HG02970 (cell line): Measurements from ENCODE around the gene URAD.
"Not testable (repeated sequence)": the region's sequence is repeated elsewhere in the genome, so short reads cannot be mapped to it uniquely, and the experiment has no call there.

Experiments
- ATAC-seq: cut with Tn5 transposase; IDR thresholded peaks from one replicate; pipeline ENCODE4 v1.9.1; 2021; ENCODE audit warnings: mild to moderate bottlenecking, moderate library complexity, moderate number of reproducible peaks; ENCODE audit not compliant: unreplicated experiment, low FRiP score

The URAD gene

GRCh38 chr13:27971776-27972477, 16.6 kb downstream of the URAD start:
- no peak for ATAC-seq

- no peak for ATAC-seq
Measured at GRCh38 chr13:27971236-27971645, 17.3 kb downstream of the URAD start.

GRCh38 chr13:27970382-27971235, 17.9 kb downstream of the URAD start:
- ATAC-seq = no peak

- ATAC-seq = no peak
Measured at GRCh38 chr13:27969866-27970229, 18.6 kb downstream of the URAD start.

- ATAC-seq = no peak
Measured at GRCh38 chr13:27969082-27969865, 19.2 kb downstream of the URAD start, which contains the start of gene CDX2. TSS of gene CDX2 (minus strand) at chr13:27969315. CDS start at chr13:27969006, 309 bp downstream.

GRCh38 chr13:27968316-27969081, 20.0 kb downstream of the URAD start:
- no peak for ATAC-seq

- no peak for ATAC-seq
Measured at GRCh38 chr13:27967736-27968315, 20.7 kb downstream of the URAD start.

GRCh38 chr13:27967203-27967735, 21.2 kb downstream of the URAD start:
- no peak for ATAC-seq

GRCh38 chr13:27966641-27967202, 21.8 kb downstream of the URAD start:
- no peak for ATAC-seq

- ATAC-seq = no peak
Measured at GRCh38 chr13:27965740-27966640, 22.5 kb downstream of the URAD start.

- ATAC-seq = no peak
Measured at GRCh38 chr13:27965343-27965739, 23.2 kb downstream of the URAD start.

- no peak for ATAC-seq
Measured at GRCh38 chr13:27964741-27965323, 23.7 kb downstream of the URAD start.

- ATAC-seq = not testable (repeated sequence)
Measured at GRCh38 chr13:27964206-27964605, 24.3 kb downstream of the URAD start.

- no peak for ATAC-seq
Measured at GRCh38 chr13:27963491-27963890, 25.0 kb downstream of the URAD start.

- no peak for ATAC-seq
Measured at GRCh38 chr13:27962982-27963381, 25.5 kb downstream of the URAD start.

GRCh38 chr13:27962128-27962841, 26.2 kb downstream of the URAD start:
- ATAC-seq = no peak
